ENCODE data around the gene VRK2.

VRK2 gene

GRCh38 chr2:58046585-58047372, at the start of gene VRK2:
Gene VRK2, plus strand, starts transcription at chr2:58046806. Its CDS starts 2,026 bp downstream, at chr2:58048832.
- no peaks in the 10 kb centered on the region for H3K9me3 Mint-ChIP-seq
- H3K36me3 Mint-ChIP-seq, result peaks cover 30% of the 10 kb centered on the region
- peak within 1 kb of the TSS; percentile 93 for H3K27ac Mint-ChIP-seq
- DNase-seq (ENCODE audit: low spot score in 2 of 2) (peak; percentile 74 to 92), ATAC-seq (peak; percentile 94)
- H3K4me1 Mint-ChIP-seq, result peaks cover 39% of the 10 kb centered on the region
- peak within 1 kb of the TSS; percentile 80 for H3K4me3 Mint-ChIP-seq

DNA sequence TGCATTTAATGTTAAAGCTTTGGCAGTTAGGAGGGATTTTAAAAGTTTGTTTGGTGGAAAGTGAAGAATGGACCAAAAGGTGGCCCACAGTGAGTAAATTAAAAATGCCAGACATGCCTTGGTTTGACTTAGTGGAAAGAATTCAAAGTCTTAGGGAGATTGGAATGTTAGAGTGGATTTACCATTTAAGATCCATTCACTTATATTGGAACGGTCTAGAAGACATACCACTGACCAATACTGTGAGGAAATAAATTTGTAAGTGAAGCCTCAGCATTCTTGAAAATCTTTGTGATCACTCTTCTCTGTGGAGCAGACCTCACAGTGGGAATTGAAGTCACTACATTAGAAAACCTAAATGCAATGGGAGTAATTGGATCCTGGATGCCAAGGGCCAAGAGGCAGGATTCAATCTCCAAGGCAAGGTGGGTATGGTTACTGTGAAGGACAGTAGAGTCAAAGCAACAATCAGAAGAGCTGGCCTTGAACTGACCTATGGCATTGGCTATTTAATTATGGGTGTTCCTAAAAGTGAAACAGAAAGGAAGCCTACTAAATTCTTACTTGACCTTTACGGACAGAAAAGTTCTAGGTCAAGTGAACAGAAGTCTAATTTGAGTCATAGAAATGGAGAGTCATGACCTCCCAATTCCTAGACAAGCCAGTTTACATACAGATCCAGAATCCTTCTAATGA, 40.2 kb upstream of the VRK2 start:
- H3K4me3 Mint-ChIP-seq, result no peak overlapping the region

DNA sequence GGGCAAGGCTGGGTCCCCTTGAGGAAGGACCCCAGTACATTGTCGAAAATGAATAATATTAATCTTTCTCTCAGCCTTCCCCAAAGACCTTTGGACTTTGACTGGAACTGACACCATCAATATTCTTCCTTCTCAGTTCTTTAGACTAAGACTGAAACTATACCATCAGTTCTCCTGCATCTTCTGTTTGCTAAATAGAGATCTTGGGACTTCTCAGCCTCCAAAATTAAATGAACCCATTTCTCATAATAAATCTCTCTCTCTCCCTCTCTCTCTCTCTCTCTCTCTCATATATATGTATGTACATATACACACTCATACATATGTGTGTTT, 39.7 kb upstream of the VRK2 start:
- H3K4me3 Mint-ChIP-seq, result no peak overlapping the region
- H3K36me3 Mint-ChIP-seq, result no peaks in the 10 kb centered on the region
- DNase-seq (ENCODE audit: low spot score in 2 of 2), result no peak
- ATAC-seq, result no peak
- no peak overlapping the region for H3K27ac Mint-ChIP-seq
- no peaks in the 10 kb centered on the region for H3K4me1 Mint-ChIP-seq
- no peaks in the 10 kb centered on the region for H3K9me3 Mint-ChIP-seq

More for the DNA sequence above, 40.2 kb upstream of the VRK2 start:
- ATAC-seq, result no peak
- H3K9me3 Mint-ChIP-seq, result no peaks in the 10 kb centered on the region
- no peak for DNase-seq (ENCODE audit: low spot score in 2 of 2)
- no peaks in the 10 kb centered on the region for H3K36me3 Mint-ChIP-seq
- H3K27ac Mint-ChIP-seq, result no peak overlapping the region
- no peaks in the 10 kb centered on the region for H3K4me1 Mint-ChIP-seq

DNA sequence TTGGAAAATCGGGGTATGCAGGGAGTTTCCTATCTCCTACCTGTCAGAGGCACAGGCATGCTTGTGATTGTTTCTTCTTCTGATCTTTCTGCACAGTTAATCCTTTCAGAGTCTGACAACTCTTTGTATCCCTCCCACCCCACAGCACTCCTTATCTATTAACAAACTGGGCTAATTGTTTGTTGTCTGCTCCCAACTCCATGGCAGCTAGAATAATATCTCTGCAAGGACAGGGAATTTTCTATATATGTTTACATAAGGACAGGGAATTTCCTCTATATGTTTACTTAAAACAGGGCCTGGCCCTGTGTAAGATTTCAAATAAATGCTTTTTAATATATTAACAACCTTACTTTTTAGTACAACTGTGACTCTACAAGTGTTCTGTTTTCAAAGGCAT, 36.0 kb upstream of the VRK2 start:
- no peak overlapping the region for H3K27ac Mint-ChIP-seq
- no peak overlapping the region for H3K4me3 Mint-ChIP-seq
- no peaks in the 10 kb centered on the region for H3K9me3 Mint-ChIP-seq
- DNase-seq (ENCODE audit: low spot score in 2 of 2), result no peak
- no peaks in the 10 kb centered on the region for H3K4me1 Mint-ChIP-seq
- H3K36me3 Mint-ChIP-seq, result no peaks in the 10 kb centered on the region
- no peak for ATAC-seq

- peaks cover 5% of the 10 kb centered on the region for H3K4me1 Mint-ChIP-seq
- no peak for ATAC-seq
- no peak overlapping the region for H3K27ac Mint-ChIP-seq
- no peak for DNase-seq (ENCODE audit: low spot score in 2 of 2)
- H3K9me3 Mint-ChIP-seq, result peaks cover 2% of the 10 kb centered on the region
- no peaks in the 10 kb centered on the region for H3K36me3 Mint-ChIP-seq
- H3K4me3 Mint-ChIP-seq, result no peak overlapping the region
Observed at GRCh38 chr2:58019229-58019628, 27.4 kb upstream of the VRK2 start.

- Mint-ChIP-seq H3K36me3 (no peaks in the 10 kb centered on the region), H3K4me1 (peaks cover 5% of the 10 kb centered on the region), H3K9me3 (no peaks in the 10 kb centered on the region), H3K4me3 (no peak overlapping the region), H3K27ac (no peak overlapping the region)
- ATAC-seq (no peak), DNase-seq (ENCODE audit: low spot score in 2 of 2) (no peak)
Observed at GRCh38 chr2:58025150-58025933, 21.3 kb upstream of the VRK2 start.

- H3K4me1 Mint-ChIP-seq, result peaks cover 5% of the 10 kb centered on the region
- no peak overlapping the region for H3K27ac Mint-ChIP-seq
- ATAC-seq (no peak), DNase-seq (ENCODE audit: low spot score in 2 of 2) (no peak)
- H3K4me3 Mint-ChIP-seq, result no peak overlapping the region
- H3K9me3 Mint-ChIP-seq, result no peaks in the 10 kb centered on the region
- no peaks in the 10 kb centered on the region for H3K36me3 Mint-ChIP-seq
Observed at GRCh38 chr2:58027029-58027428, 19.6 kb upstream of the VRK2 start.

DNA sequence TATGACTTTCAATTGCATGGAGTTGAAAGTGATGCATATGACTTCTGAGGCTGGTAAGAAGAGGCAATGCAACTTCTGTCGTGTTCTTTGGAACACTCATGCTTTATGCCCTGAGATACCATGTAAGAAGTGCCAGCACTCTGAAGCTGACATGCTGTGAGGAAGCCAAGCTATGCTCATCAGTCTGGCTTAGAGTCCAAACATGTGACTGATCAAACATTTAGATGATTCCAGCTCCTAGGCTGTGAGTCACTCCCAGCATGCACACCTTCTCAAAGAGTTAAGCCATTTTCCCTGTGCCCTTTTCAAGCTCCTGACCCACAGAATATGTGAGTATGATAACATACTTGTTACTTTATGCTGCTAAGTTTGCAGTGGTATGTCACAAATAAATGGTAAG, 15.8 kb upstream of the VRK2 start:
- Mint-ChIP-seq H3K36me3 (no peaks in the 10 kb centered on the region), H3K4me1 (no peaks in the 10 kb centered on the region), H3K4me3 (no peak overlapping the region), H3K27ac (no peak overlapping the region), H3K9me3 (no peaks in the 10 kb centered on the region)
- no peak for DNase-seq (ENCODE audit: low spot score in 2 of 2)
- no peak for ATAC-seq

DNA sequence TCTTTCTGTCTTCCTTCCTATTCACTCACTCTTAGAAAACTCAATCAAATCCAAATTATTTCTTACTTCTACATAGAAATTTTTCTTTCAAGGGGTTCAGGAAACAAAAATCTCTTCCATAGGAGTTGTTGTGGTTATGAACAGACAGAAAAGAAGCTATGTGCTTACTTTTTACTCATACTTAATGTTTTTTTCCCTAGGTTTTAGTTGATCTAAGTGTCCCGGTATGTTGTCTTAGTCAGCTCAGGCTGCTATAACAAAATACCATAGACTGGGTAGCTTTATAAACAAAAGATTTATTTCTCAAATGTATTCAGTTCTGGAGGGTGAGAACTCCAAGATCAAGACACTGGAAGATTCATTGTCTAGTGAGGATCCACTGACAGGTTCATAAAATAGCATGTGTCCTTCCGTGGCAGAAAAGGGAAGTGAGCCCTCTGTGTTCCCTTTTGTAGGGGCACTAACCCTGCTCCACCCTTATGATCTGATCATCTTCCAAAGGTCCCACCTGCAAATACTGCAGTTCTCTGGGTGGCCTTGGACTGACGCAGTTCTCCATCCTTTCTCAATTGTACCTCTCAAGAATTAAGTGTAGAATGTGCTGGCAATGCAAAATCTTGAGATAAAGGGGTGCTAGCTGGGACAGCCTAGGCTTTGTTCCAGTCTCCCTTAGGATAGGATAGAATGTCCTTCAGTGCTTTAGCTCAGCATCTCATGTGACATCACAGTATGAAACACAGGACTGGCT, 14.4 kb upstream of the VRK2 start:
- no peaks in the 10 kb centered on the region for H3K36me3 Mint-ChIP-seq
- H3K27ac Mint-ChIP-seq, result no peak overlapping the region
- no peak for DNase-seq (ENCODE audit: low spot score in 2 of 2)
- ATAC-seq, result no peak
- no peak overlapping the region for H3K4me3 Mint-ChIP-seq
- H3K4me1 Mint-ChIP-seq, result no peaks in the 10 kb centered on the region
- no peaks in the 10 kb centered on the region for H3K9me3 Mint-ChIP-seq

DNA sequence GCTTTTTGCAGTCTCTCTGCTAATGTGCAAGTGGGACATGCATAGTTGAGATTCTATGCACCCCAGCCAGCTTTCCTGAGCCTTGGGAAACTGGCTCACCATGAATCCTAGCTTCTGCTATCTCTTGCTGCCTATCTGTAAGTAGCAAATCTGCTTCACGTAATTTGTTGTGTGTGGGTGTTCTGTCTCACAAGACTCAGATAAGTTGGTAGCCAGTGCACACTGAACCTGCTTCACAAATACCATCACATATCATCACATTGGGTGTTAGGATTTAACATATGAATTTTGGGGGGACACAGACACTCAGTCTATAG, 13.9 kb upstream of the VRK2 start:
- H3K27ac Mint-ChIP-seq, result no peak overlapping the region

GRCh38 chr2:58033530-58033929, 13.1 kb upstream of the VRK2 start:
- Mint-ChIP-seq H3K4me1 (no peaks in the 10 kb centered on the region), H3K27ac (no peak overlapping the region)

More for the DNA sequence above, 13.9 kb upstream of the VRK2 start:
- Mint-ChIP-seq H3K9me3 (no peaks in the 10 kb centered on the region), H3K4me1 (no peaks in the 10 kb centered on the region), H3K4me3 (no peak overlapping the region), H3K36me3 (no peaks in the 10 kb centered on the region)
- no peak for DNase-seq (ENCODE audit: low spot score in 2 of 2)
- ATAC-seq, result no peak

GRCh38 chr2:58035352-58035751, 11.3 kb upstream of the VRK2 start:
- H3K36me3 Mint-ChIP-seq, result no peaks in the 10 kb centered on the region
- no peak overlapping the region for H3K27ac Mint-ChIP-seq
- ATAC-seq (peak; percentile 79), DNase-seq (ENCODE audit: low spot score in 2 of 2) (no peak)
- H3K4me3 Mint-ChIP-seq, result no peak overlapping the region
- no peaks in the 10 kb centered on the region for H3K9me3 Mint-ChIP-seq
- peaks cover 6% of the 10 kb centered on the region for H3K4me1 Mint-ChIP-seq

More at GRCh38 chr2:58033530-58033929, 13.1 kb upstream of the VRK2 start:
- ATAC-seq, result no peak
- DNase-seq (ENCODE audit: low spot score in 2 of 2), result no peak
- Mint-ChIP-seq H3K36me3 (no peaks in the 10 kb centered on the region), H3K9me3 (no peaks in the 10 kb centered on the region), H3K4me3 (no peak overlapping the region)

DNA sequence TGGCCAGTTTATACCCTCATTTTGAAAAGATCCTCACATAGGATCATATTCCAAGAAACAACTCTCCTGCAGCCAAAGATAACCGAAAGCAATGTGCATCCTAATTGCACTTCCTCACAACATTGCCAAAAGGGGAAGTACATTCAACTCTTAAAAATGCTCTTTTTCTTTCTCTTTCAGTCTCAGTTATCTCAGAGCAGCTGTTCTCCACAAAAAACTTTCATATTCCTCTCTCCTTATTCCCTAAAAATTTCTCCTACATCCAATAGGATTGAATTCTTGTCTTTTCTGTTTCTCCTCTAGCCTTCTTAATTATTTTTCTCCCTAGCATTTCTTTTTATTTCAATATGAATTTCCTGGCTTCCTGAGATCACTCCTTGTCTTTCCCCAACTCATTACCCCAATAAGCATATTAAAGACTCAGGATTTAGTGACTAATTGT, 7.4 kb upstream of the VRK2 start:
- H3K36me3 Mint-ChIP-seq, result no peaks in the 10 kb centered on the region
- DNase-seq (ENCODE audit: low spot score in 2 of 2) (no peak), ATAC-seq (no peak)
- no peak overlapping the region for H3K4me3 Mint-ChIP-seq
- no peak overlapping the region for H3K27ac Mint-ChIP-seq
- H3K9me3 Mint-ChIP-seq, result no peaks in the 10 kb centered on the region
- peaks cover 16% of the 10 kb centered on the region for H3K4me1 Mint-ChIP-seq

DNA sequence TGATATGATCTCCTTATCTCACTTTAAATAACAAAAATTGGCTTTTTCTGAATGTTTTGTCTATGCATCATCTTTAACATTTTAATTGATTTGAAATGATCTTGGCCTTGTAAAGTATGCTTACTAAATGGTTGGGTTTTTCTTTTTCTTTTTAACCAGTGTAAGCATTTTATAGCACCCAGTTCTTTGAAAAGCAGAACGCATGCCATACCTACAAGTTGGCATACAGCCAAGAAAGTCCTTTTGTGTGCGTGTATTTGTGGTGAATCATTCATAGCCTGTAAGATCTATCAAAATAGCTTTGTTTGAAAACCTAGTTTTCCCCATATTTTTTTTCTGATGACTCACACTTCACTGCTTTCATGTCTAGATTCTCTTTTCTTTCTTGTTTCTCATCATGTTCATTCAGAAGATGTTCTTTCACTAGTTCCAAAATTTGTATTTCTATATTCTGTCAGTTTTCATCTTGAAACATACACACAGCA, 4.1 kb upstream of the VRK2 start:
- Mint-ChIP-seq H3K27ac (peak overlapping the region; percentile 15), H3K9me3 (no peaks in the 10 kb centered on the region), H3K4me3 (no peak overlapping the region), H3K4me1 (peaks cover 30% of the 10 kb centered on the region), H3K36me3 (peaks cover 14% of the 10 kb centered on the region)
- DNase-seq (ENCODE audit: low spot score in 2 of 2), result no peak
- no peak for ATAC-seq

DNA sequence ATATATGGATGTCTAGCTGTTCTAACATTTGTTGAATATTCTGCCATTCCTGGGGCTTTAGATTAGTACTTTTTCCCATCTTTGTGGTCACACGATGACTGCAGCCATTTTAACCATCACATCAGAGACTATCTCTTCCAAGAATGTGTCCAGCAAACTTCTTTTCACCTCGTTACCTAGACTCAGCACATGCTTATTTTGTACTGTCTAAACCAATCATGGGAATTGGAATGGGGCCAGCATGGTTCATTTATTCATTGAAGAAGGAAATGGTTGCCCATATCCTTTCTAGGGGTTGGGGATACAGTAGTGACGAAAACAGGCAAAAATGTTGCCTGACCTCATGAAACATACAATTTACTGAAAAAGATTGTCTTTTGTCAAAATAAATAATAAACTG, 2.5 kb upstream of the VRK2 start:
- Mint-ChIP-seq H3K4me3 (peak overlapping the region; percentile 80), H3K27ac (no peak overlapping the region), H3K9me3 (no peaks in the 10 kb centered on the region), H3K4me1 (peaks cover 39% of the 10 kb centered on the region), H3K36me3 (peaks cover 20% of the 10 kb centered on the region)
- ATAC-seq (no peak), DNase-seq (ENCODE audit: low spot score in 2 of 2) (no peak)
